Progenitor cell of endocrine pancreas (in vitro differentiated cells): ENCODE data around the gene ERI2. TPM values are rescaled to one million over a fixed set of nuclear protein-coding genes. Genes with fewer than 3 reads are reported as not detected.
"Not testable (repeated sequence)": the region's sequence is repeated elsewhere in the genome, so short reads cannot be mapped to it uniquely, and the experiment has no call there.

ENCODE experiments used
- DNase-seq: peaks from one replicate; pipeline ENCODE4 v3.0.0; 2021; ENCODE audit warnings: low spot score; ENCODE audit not compliant: unreplicated experiment
- H3K27ac Mint-ChIP-seq: 2 replicates; pipeline ENCODE4 v1.8.0; 2021; ENCODE audit warnings: mild to moderate bottlenecking, moderate library complexity, mixed read lengths
- H3K27me3 Mint-ChIP-seq: 2 replicates; pipeline ENCODE4 v1.8.0; 2021; ENCODE audit warnings: mixed read lengths
- H3K36me3 Mint-ChIP-seq: 2 replicates; pipeline ENCODE4 v1.8.0; 2022; ENCODE audit warnings: mixed read lengths; ENCODE audit not compliant: insufficient read depth
- H3K4me1 Mint-ChIP-seq: 2 replicates; pipeline ENCODE4 v1.8.0; 2021; ENCODE audit warnings: low read depth, mixed read lengths
- H3K4me3 Mint-ChIP-seq: 2 replicates; pipeline ENCODE4 v1.8.0; 2021; ENCODE audit warnings: low read depth, mild to moderate bottlenecking, moderate library complexity, mixed read lengths
- H3K9me3 Mint-ChIP-seq: 2 replicates; pipeline ENCODE4 v1.8.0; 2021; ENCODE audit warnings: low read depth, mixed read lengths
- total RNA-seq: library from RNA; stranded (reverse); gene quantifications from 2 replicates; pipeline ENCODE4 v1.2.1, GENCODE V29; 2021
- TF ChIP-seq, protein P1 (sequence below): fragments of 200-600 bp; sonication (generic); IDR thresholded peaks from one replicate; pipeline ENCODE4 v1.5.0; 2021; ENCODE audit warnings: antibody characterized with exemption, mild to moderate bottlenecking; ENCODE audit not compliant: unreplicated experiment

ERI2 gene
- total RNA-seq, 1 donor from 2014 or later = 22.3 TPM

- Mint-ChIP-seq H3K36me3 (peaks cover 19% of the 10 kb centered on the region), H3K4me1 (peaks cover 21% of the 10 kb centered on the region), H3K27ac (no peak overlapping the region), H3K9me3 (peaks cover 15% of the 10 kb centered on the region), H3K27me3 (no peaks in the 10 kb centered on the region), H3K4me3 (no peak overlapping the region)
- no peak for DNase-seq
- TF ChIP-seq, protein P1, sequence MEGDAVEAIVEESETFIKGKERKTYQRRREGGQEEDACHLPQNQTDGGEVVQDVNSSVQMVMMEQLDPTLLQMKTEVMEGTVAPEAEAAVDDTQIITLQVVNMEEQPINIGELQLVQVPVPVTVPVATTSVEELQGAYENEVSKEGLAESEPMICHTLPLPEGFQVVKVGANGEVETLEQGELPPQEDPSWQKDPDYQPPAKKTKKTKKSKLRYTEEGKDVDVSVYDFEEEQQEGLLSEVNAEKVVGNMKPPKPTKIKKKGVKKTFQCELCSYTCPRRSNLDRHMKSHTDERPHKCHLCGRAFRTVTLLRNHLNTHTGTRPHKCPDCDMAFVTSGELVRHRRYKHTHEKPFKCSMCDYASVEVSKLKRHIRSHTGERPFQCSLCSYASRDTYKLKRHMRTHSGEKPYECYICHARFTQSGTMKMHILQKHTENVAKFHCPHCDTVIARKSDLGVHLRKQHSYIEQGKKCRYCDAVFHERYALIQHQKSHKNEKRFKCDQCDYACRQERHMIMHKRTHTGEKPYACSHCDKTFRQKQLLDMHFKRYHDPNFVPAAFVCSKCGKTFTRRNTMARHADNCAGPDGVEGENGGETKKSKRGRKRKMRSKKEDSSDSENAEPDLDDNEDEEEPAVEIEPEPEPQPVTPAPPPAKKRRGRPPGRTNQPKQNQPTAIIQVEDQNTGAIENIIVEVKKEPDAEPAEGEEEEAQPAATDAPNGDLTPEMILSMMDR = no peak
Measured at GRCh38 chr16:20766294-20766693, 40.0 kb downstream of the ERI2 start.

GRCh38 chr16:20765732-20766131 lies 40.5 kb downstream of the ERI2 start:
- no peak for DNase-seq
- peaks cover 17% of the 10 kb centered on the region for H3K9me3 Mint-ChIP-seq
- no peaks in the 10 kb centered on the region for H3K27me3 Mint-ChIP-seq
- no peak overlapping the region for H3K27ac Mint-ChIP-seq
- peaks cover 21% of the 10 kb centered on the region for H3K4me1 Mint-ChIP-seq
- TF ChIP-seq, protein P1 = no peak
- peaks cover 20% of the 10 kb centered on the region for H3K36me3 Mint-ChIP-seq
- H3K4me3 Mint-ChIP-seq = no peak overlapping the region

DNA sequence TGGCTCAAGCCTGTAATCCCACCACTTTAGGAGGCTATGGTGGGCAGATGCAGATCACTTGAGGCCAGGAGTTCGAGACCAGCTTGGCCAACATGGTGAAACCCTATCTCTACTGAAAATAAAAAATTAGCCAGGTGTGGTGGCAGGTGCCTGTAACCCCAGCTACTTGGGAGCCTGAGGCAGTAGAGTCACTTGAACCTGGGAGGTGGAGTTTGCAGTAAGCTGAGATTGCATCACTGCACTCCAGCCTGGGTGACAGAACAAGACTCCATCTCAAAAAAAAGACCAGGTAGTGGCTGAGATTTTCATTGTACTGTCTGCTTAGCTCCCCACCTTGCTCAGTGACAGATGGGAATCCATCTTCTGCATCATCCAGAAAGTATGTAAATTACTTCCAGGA lies 41.8 kb downstream of the ERI2 start:
- H3K36me3 Mint-ChIP-seq = peaks cover 22% of the 10 kb centered on the region
- H3K4me1 Mint-ChIP-seq = peaks cover 21% of the 10 kb centered on the region
- not testable (repeated sequence) for H3K27ac Mint-ChIP-seq, H3K27me3 Mint-ChIP-seq, DNase-seq, H3K4me3 Mint-ChIP-seq
- peaks cover 17% of the 10 kb centered on the region for H3K9me3 Mint-ChIP-seq

- peak; percentile 61 for DNase-seq
- Mint-ChIP-seq H3K36me3 (peaks cover 22% of the 10 kb centered on the region), H3K9me3 (peaks cover 17% of the 10 kb centered on the region), H3K27me3 (no peaks in the 10 kb centered on the region), H3K27ac (peak within 1 kb of the TSS; percentile 93), H3K4me3 (peak within 1 kb of the TSS; percentile 75), H3K4me1 (peaks cover 21% of the 10 kb centered on the region)
- TF ChIP-seq, protein P1 = no peak
Measured at GRCh38 chr16:20763461-20764232, 42.6 kb downstream of the ERI2 start, which contains the start of gene ACSM3. Gene ACSM3 (plus strand): TSS chr16:20764014. CDS start chr16:20770035, 6,021 bp downstream.

- Mint-ChIP-seq H3K36me3 (peaks cover 22% of the 10 kb centered on the region), H3K9me3 (peaks cover 17% of the 10 kb centered on the region), H3K4me3 (peak overlapping the region; percentile 75), H3K4me1 (peaks cover 21% of the 10 kb centered on the region), H3K27ac (peak overlapping the region; percentile 93), H3K27me3 (no peaks in the 10 kb centered on the region)
- DNase-seq = no peak
- TF ChIP-seq, protein P1 = no peak
Measured at GRCh38 chr16:20762404-20763123, 43.7 kb downstream of the ERI2 start.
